HG02885 (cell line): ENCODE measurements around the gene RNLS.

Experiments
- ATAC-seq: cut with Tn5 transposase; IDR thresholded peaks from one replicate; pipeline ENCODE4 v1.9.1; 2021; ENCODE audit warnings: mild to moderate bottlenecking; ENCODE audit not compliant: unreplicated experiment, poor library complexity

RNLS gene

DNA sequence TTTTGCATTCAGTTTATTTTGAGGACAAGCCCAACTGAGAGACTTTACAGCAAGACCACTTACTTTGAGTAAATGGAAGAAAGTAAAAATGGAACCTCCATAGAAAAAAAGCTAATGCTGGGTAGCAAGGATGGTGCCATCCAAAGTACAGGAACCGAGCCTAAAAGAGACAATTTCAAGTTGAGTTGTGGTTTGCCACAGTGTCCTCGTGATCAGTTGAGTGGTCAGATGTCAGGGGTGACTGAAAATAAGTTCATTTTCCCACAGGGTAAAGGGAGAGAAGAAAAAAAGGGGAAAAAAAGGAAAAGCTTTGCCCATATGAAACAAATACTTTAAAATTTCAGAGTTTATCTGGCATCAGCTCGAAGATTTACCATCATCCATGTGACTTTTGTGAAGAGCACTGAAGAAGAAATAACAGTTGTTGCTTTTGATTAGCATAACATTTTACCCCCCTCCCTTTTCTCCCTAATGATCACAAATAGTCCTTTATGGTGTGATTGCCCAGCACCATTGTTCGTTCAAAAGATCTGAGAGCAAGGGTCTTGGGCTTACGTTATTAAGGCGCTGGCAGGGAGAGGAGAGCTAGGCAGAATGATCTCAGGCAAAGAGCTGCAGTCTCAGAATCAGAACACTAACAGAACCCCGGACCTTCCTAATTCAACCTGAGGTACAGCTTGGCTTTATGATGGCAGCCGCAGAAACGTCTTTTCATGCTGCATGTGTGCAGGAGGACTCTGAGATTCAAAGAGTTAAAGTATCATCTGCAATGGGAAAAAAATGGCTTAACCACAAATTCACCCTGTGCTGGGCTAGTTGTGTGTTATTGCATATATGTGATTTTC, 338.1 kb downstream of the RNLS start:
- ATAC-seq: no peak

DNA sequence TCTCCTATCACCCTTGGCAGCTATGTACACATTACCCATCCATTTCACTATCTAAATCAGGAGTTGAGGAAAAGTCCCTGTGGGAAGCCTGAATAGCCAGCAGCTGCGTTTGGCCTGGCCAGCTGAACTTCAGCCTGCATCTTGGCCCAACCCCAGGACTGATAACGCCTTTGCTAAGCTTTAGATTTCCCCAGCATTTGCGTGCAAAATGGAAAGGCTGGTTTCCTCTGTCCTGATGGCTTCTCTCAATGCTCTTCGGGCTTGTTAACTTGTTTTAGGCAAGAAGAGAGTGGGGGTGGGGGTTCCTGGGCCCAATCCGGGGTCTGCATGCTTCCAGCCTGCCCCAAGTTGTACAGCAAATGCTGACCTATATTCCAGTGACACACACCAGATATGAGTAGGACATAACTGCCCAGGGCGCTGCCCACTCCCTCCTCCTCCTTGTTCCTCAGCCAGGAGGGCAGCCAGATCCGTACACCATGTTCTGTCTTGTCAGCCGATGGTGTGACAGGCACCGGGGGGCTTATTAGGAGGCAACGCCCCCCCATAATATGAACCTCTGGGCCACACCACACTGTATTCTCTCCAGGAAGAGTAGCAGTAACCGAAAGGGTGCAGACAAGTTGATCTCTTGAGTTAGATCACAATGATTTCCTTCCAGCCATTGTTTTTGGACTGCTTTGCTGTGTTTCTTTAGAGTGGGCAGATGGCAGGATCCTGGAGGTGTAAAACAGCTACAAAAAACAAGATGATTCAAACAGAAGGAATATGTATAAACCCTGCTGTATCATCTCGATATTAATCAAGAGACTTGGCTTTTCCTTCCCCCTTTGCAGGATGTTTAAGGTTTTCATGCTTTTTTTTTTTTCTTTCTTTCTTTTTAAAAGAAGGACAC, 339.0 kb downstream of the RNLS start:
- no peak for ATAC-seq

DNA sequence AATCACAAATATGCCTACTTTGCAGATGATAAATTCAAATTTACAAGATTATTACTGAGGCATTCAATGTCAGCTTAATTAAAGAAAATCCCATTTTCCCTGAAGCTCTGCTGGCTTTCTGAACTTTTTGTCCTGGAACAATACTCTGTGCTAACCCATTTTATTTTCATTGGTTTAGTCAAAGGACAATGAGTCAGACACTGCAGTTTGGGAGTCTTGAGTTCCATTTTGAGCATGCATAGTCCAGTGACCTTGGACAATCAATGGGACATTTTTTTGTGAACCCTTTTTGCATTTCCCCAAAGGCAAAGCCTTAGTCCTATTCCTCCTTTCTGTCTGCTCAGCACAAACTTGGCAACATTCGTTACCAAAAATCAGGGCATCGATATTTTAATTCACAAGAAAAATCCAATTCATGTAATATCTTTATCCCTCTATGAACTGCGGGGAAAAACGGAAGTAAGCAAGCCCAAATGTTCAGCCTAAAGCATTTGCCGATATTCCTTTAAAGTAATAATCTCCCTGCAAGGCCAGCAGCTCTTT, 339.8 kb downstream of the RNLS start:
- ATAC-seq: no peak

DNA sequence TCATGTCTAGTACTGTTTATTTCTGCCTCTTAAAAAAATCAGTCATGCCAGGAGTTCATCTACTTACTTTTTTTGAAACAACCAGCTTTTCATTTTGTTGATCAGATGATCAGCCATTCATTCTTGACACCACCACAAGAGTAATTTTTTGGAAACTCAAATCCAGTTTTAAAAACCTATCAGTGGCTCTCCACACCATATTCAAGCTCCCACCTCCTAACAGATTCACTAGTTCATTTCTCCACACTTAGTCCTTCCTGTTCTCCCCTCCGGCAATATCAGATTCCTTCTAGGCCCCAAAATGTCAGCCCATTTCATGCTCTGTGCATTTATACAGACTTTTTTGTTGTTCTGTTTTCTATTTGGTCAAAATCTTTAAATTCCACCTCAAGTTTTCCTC, 341.6 kb downstream of the RNLS start:
- no peak for ATAC-seq

DNA sequence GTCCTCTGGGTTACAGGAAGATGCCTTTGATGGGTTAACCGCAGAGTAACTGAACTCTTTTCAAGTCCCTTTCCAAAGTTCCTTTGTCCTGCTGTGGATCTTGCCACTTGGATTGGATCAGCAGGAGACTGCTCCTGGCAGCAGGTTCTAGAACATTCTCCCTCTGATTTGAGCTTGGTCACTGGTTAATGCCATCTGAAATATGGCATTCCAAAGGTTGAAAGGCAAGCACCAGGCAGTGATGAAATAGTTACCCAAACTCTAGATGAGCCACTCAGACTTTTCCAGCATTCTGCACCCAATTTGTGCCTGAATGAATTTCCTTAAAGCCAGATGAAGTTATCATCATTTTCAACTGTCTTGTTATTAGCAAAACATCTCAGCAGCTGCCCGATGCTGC, 343.9 kb downstream of the RNLS start:
- ATAC-seq: no peak

DNA sequence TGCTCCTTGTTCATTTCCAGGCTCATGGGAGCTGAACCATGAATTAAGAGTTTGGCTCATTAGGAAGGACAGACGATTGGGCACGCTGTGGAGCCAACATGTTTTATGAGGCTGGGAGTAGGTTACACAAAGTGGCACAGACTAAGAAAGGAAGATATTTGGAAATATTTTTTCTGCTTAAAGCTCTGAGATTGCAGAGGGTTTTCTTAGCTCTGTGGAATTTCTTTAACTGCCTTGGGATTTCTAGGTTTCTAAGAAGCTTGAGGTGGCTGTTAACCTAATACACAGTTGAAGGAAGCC, 344.6 kb downstream of the RNLS start:
- ATAC-seq: no peak

DNA sequence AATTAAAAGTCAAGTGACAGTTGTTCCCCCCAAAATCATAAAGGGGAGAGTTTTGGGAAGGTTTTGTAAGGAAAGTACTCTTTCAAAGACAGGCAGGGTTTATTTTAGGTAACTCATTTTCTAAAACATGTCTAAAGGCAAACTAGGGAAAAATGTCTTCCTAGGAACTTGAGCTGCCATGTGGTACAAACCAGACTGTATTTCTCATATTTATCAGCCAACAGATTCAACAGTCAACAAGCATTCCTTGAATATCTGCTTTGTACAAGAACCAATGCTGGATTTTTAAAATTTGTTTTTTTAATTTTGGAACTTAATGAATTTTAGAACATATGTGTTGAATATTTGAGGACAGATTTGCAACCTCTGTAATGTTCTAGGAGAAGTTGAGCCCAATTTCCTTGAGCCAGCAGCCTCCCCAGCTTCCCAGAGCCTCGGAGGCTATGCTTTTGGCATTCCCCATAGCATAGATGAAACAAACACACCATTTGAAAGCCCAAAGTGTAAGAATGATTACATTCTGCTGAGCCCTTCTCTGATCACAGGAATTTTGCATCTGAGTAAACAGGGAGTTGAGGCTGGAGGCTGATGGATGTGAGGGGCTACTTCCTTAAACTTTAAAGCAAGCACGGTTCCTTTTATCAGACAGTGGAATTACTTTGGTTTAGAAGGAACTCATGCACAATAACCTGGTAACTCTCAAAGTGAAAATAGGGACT, 345.1 kb downstream of the RNLS start:
- no peak for ATAC-seq

DNA sequence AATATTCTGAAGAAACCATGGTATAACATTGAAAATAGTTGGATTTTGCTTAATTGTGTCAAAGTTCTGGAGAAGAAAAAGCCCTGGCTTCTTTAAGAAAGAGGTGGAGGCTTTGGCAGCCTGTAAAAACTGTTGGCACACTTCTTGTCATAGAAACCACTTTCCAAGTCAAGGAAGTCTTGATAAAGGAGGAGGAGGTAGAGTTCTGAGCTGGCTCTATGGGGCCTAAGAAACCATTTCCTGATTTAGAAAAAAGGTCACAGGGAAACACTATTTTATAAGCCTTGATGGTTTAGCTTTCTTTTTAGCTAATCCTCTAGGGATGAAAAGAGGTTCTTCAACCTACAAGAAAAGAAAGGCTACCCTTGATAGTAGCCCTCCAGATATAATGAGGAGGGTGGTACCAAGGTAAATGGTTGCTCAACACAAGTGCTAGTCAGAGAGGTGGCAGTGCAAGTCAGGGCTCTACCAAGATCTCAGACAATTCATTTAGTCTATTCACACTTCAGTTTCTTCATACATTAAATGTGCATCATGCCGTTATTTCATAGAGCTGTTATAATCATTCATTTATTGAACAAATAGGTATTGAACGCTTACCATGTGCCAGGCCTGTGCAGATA, 346.9 kb downstream of the RNLS start:
- ATAC-seq: no peak

DNA sequence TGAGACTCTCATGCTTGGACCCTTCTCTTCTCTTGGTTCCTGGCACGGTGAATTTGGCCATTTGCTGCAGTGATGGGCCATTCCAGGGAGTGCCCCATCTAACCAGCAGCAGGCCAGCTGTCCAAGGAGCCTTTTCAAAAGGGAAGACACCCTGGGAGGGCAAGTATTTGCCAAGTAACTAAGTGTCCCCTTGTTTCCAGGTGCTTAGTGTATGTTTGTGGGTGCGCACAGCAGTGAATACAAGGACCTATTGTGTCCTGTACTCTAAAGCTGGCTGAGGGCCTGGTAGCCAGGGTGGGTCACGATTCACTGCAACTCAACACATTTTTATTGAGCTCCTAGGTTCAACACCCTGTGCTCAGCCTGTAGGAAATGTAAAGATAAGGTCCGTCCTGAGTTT, 348.8 kb downstream of the RNLS start:
- no peak for ATAC-seq

DNA sequence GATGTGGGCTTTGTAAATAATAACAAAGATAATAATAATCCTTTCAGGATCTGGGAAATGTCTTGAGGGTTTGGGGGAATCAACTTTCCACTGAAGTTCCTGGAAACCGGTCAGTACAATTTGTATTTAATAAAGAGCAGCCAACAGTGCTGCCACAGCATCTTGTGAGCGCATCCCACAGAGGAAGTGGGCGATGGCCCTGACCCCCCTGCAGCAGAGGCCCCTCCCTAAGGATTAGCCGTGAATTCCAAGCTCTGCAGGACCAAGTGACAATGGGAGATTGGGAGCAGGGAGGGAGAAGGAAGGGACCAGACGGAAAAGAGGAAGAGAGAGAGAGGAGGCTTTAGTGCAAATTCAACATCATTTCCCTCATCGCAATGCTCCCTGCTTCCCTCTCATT, 349.2 kb downstream of the RNLS start:
- no peak for ATAC-seq

DNA sequence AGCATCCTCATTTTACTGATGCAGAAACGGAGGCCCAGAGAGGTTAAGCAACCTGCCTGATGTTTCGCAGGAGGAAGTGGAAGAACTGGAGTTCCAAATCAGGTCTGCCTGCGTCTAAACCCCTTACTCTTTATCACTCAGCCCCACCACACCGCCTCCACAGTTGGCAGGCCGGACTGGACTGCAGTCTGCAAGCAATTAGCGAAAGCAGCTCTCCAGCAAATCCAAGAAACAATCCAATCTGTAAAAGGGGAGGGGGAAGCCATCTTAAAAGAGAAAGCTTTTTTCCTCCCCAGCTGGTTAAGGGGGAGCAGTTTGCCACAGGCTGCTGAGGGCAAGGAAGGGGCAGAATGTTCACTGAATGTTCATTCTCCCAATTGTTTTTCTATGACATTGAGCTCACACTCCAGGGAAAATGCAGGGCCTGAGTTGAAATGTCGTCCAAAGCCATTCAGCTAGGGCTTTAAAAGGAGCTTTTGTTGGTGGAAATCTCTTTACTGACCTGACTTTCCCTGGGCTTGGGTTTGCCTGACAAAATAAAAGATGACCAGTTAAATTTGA, 350.1 kb downstream of the RNLS start:
- no peak for ATAC-seq

DNA sequence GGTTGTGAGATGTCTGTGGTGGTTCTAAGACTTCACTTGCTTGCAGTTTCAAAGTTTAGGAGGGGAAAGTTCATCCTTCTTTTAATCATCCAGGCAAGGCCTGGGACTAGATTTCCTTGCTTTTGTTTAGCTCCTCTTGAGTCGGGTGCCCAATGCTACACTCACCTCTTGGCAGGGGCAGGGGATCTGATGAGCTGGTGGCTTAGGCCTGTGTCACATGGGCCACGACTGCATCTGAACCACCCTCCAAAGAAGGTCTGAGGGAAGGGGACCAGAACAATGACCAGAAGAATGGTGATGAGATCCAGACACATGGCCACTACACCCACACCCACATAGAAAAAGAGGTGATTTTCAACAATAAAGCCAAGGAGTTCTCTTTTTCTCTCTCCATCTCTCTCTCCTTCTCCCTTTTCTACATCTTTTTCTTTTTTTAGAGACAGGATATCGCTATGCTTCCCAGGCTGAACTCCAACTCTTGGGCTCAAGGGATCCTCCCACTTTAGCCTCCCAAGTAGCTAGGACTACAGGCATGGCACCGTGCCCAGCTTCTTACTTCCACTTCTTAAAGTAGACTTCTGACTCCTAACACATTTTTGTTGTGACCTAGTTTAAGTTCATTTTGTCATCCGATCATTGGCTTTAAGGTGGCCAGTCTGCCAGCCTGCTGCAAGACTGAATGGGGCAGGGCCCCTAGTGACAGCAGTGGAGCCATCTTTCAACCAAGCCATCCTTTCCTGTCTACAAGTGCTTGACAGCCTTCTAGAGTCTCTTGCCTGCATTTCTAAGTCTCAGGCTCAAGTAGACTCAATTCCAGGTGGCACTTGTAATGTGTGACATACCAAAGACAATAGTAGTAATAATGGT, 350.9 kb downstream of the RNLS start:
- no peak for ATAC-seq

DNA sequence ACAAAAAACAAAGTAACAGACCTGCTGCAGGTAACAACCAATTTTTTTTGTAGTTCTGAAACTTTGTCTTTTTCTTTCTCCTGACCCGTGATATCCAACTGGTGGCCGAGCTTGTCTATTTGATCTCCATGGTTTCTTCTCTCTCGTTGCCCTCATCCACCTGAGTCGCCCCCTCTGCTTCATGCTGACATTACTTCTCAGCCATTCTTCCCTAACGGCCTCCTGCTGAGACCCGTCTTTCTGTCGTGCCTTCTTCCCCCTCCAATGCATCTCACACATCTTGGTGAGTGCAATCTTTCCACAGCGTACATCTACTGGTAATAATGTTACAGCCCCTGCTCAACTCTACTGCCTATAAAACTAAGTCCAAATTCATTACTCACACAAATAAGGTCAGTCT, 352.9 kb downstream of the RNLS start:
- ATAC-seq: no peak

DNA sequence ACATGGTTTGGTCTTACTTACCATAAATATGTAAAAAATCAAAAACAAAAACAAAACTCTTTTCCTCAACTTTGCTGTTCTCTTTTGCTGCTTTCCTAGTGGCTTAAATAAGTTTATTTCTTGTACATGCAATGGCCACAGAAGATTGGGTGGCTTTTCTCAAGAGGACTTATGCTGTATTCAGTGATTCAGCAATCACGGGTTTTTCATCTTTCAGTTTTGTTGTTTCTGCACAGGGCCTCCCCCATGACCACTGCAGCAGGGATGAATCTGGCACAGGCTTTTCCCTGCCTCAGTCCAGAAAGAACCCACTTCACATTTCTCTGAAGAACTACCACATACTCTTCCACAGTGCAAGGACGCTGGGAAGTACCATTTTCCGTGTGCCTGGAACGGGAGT, 355.0 kb downstream of the RNLS start:
- no peak for ATAC-seq

DNA sequence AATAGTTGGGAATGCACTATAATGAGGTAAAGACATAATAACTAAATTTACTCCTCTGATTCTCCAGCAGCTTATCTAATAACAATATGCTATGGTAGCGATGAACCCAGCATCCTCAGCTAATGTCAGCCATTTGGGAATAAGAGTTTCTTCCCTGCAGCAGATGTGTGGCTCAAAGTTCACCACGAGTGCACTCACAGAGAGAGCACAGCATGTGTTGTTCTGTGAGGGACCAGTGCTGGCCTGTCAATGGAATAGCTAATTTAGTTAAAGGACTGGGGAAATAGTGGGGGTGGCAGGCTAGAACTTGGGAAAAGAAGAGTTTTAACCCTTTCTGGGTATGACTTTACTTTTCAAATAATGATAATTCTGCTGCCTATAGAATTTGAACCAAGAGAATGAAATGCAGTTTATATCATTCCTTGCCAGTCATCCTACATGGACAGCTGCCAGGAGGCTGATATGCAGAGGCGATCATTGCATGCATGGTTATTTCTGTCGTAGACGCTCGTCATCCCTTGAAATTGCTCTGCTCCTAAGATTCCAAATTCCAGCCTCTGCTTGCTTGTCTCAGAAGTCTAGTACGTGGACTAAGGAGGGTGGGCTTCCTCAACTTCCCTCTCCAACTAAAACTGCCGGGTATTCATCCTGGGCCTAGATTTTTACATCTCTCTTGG, 355.6 kb downstream of the RNLS start:
- ATAC-seq: no peak

DNA sequence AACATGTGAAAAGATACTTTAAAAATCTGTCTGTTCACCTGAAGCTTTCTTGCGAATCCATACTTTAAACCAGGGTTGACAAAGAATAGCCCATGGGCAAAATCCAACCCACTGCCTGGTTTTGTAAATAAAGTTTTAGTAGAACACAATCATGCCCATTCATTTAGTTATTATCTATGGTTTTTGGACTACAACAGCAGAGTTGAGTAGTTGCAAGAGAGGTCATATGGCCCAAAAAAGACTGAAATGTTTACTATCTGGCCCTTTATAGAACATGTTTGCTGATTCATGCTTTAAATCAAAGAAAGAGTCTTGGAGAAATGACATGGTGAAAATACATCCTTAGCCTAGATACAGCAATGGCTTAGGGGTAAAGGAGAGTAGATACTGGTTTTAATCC, 356.2 kb downstream of the RNLS start:
- no peak for ATAC-seq

DNA sequence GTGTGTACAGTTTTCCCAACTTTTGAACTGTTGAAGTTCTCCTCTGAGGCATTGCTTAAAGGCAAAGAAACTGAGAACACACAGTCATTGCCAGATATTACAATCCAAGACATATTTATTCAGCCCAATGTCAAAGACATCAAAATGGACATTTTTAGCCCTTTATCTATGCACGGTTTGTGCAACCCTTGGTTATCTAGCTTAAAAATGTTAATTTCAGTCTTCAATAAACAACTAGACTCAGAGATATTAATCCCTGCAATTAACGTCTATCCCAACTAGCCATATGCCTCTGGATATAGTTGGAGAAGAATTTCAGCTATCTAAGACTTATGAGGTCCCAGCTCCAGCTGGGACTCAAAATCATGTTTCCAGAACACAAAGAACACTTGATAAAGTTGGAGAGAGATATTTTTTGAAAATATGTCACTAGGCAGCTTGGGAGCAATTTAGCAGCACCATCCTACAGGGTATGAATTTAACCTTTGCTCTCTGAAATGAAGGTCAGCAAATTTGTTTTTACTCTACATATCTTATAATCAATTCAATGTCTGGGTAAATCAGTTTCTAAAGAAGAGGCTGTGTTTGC, 357.0 kb downstream of the RNLS start:
- no peak for ATAC-seq
